GM18511 (cell line): ENCODE measurements around the gene CMKLR1.

Source experiments
- ATAC-seq: cut with Tn5 transposase; IDR thresholded peaks from one replicate; pipeline ENCODE4 v1.9.1; 2021; ENCODE audit warnings: mild to moderate bottlenecking, moderate library complexity; ENCODE audit not compliant: unreplicated experiment

CMKLR1 gene

DNA sequence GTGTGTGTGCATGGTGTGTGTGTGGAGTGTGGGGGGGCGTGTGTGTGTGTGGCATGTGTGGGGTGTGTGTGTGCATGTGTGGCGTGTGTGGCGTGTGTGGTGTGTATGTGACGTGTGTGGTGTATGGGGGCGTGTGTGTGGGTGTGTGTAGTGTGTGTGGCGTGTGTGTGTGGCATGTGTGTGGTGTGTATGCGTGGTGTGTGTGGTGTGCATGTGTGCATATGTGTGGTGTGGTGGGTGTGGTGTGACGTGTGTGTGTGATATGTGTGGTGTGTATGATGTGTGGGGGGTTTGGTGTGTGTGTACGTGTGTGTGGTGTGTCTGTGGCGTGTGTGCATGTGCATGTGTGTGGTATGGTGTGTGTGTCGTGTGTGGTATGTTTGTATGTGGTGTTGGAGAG, 24.1 kb upstream of the CMKLR1 start:
- ATAC-seq = no peak

DNA sequence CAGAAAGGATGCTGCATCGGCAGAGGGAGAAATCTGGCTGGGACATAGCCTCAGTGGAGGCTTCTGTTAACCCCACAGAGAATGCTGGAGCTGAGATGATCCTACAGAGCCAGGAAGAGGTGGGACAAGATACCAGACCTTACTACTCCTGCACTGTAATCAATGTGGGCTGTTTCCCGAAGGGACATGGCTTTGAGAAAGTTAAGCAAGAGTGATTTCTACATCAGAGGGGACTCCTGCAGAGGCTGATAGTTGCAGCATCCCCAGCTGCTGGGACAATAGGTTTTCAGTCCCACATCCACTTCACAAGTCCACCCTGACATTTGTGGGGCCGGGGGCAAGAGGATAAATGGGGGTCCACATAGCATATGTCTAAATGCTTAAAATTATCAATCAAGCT, 22.5 kb upstream of the CMKLR1 start:
- ATAC-seq = no peak

DNA sequence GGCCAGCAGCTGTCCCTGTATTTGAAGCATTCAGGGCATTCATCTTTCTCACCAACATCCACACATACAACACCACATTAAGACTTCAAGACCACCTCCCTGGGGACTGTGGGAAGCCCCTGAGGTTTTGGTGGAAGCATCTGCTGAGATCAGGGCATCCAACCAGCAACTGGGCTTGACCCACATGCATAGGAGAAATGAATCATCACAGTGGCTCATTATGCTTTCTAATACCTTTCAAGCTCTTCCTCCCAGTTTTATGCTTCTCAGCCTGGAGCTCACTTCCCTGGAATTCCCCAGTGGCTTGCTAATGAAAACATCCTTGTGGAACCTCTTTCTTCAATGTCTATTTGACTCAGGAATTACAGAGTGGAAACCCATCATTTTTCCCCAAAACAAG, 21.4 kb upstream of the CMKLR1 start:
- peak; percentile 72 for ATAC-seq

DNA sequence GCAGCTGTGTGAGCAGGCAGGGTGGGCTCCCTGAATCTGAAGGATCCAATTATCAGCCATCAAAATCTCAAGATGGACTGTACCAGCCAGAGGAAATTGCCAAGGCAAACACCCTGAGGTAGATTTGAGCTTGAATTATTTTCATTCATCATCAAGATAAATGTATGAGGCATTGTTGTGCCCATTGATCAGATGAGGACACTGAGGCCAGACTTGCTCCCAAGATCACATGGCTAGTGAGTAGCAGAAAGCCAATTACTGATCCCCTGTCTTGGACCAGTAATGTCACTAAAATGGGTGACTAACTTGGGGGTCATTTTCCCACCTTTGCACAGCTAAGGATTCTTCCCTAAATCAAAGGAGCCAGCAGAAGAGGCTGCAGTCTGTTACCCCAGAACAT, 20.9 kb upstream of the CMKLR1 start:
- ATAC-seq = no peak

DNA sequence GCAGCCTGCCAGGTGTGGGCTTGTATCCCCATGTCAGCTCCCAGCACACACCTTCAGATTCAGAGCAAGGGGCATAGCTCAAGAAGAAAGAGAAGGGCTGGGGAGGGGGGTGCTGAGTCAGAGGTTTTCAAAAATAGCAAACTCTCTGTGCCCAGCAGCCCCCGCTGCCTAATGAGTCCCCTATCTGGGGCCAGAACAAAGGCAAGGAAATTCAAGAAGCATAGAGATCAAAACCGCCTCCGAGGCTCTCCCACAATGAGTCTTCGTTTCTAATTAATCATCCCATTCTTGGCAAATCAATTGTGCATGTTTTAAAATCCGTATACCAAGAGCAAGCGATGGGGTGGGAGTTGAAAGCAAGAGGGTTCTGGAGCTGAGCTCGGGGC, 19.5 kb upstream of the CMKLR1 start:
- ATAC-seq = no peak

DNA sequence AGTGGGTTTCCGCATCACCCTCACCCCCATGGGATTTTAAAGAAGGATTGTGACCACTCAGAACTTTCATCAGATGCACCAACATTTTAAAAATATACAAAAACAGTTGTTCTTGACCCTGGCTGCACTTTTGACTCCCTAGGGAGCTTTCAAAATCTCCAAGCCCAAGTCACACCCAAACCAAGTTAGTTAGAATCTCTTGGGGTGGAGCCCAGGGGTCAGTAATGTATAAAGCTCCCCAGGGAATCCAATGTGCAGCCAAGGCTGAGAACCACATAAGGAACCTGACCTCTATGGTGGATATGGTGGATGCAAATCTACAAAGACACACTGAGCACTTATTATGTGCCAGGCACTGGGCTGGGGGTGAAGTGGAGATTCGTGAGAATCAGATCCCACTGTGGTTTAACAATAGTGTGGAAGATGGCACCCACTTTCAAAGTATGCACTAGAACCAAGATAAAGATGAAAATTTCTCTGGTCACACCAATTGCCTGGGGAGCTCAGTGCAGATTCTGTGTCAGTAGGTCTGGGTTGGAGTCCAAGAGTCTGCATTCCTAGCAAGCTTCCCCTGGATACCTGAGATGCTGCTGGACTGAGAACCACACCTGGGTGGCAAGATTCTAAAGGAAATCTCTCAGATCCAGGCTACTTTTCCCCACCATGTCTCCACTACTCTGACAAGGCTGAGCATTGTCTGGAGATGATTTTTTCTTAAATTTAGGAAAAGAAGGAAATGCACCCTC, 18.9 kb upstream of the CMKLR1 start:
- ATAC-seq = no peak

DNA sequence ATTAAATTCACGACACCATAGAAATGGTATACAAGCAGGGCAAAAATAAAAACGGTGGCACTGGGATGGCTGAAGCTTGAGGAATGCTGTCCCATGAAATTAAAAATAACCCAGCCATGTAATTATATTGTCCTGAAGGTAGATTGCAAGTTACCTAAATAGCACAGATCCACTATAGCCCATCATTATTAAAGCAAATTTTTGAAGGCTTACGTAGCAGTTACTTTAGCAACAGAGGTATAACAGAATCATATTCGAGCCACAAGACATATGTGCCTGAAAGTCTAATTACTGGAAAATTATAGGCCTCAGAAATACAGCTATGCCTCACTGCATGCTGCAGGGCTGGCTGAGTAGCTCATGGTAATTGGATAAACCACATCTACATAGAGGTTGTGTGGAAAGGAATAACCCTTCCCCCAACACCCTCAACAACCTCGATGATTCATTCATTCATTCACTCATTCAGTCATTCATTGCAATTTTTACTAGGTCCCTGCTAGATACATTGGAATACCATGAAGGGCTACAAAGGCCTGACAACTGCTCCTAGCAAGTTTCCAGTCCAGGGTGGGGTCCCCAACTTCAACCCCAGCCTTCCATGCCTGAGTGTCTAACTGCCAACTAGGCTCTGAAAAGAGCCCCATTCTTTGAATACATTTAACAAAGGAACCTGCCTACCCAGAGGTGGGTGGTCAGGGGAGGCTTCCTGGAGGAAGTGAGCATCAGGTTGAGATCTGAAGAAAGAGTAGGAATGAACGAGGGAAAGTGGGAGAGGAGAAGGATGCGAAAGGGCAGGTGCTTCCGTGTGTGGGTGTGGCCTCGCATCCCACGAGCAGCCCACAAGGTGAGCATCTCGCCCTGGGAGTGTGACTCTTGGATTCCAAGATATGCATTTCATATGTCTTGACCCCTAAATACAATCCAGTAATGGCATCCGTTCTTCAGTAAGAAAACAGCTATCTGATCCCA, 18.0 kb upstream of the CMKLR1 start:
- ATAC-seq = no peak

DNA sequence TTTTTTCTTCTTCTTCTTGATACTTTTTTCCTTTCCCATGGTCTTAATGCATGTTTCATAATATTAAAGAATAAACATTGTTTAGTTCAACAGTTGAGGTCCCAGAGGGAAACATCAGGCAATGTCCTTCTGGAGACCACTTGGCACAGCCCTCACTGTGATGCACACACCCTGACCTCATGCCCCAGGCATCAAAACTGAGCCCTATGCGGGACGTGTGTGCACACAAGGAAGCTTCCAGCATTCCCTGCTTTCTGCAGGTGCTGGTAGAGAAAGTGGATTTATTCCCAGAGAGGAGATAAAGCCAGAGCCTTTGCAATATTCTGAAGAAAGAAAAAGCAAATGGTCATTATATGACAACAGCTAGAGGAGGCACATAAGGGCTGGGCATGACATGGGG, 16.0 kb upstream of the CMKLR1 start:
- ATAC-seq = no peak

DNA sequence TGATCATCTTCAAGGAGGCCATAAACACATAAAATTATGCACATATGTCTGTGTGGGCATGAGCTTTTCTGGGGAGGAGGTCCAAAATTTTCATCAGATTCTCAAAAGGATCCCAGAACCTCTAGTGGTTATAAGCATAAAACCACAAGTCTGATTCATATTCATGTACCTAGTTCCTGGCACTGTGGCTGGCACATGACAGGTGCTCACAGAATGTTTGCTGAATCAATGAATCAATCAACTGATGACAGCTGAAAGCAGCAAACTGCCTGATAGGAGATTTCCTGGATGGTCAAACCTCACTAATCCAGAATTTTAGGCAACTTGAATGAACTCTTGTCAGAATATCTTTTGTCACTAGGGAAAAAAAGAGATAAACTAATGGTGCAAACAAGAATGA, 13.5 kb upstream of the CMKLR1 start:
- ATAC-seq = no peak

DNA sequence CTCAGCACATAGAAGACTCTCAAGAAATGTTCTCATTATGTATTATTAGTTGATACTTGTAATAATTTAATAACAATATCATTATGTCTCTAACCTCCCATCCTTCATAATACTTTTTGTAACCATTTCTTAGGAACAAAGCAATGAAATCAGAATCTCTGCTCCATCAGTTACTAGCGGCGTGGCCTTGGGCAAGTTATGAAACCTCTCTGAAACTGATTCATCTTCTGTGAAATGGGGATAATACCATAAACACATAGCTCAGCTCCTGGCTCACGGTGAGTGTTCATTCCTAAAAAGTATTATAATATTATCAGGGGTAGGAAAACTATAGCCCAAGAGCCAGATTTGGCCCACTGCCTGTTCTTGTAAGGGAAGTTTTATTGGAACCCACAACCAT, 11.4 kb upstream of the CMKLR1 start:
- ATAC-seq = no peak

DNA sequence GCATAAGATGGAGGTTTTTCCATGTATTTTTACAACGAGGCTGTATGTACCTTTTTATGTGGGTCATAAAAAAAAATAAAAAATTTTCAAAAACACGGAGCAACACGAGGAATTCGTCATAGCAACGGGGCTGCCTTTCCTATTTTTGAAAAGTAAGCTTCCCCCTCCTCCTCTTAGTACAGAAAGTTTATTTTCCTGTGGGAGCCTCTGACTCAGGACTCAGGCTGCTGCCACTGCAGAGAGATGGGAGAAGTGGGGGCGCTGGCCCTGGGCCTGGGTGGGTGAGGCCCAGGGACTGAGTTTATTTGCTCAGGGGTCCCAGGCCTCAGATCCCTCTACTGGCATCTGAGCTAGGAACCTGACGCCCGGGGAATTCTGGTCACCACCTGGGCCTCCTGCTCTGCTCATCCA, 10.2 kb upstream of the CMKLR1 start:
- ATAC-seq = no peak

DNA sequence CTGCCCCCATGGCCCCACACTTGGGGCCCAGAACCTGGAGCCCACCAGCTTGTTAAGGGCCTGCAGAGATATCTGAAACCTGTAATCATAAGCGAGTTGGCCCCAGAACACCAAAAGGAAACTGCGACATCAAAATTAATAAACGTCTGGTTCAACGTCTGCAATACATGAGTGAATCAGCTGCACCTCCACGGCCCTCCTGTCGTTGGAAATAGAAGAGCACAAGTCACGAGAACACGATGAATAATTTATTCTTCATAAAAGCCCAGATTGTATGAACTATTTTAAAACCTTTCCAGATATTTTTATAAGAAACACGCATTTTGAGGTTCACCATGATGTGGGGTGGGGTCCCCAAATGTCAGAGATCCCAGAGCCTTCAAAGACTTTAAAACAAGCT, 9.7 kb upstream of the CMKLR1 start:
- ATAC-seq = no peak

DNA sequence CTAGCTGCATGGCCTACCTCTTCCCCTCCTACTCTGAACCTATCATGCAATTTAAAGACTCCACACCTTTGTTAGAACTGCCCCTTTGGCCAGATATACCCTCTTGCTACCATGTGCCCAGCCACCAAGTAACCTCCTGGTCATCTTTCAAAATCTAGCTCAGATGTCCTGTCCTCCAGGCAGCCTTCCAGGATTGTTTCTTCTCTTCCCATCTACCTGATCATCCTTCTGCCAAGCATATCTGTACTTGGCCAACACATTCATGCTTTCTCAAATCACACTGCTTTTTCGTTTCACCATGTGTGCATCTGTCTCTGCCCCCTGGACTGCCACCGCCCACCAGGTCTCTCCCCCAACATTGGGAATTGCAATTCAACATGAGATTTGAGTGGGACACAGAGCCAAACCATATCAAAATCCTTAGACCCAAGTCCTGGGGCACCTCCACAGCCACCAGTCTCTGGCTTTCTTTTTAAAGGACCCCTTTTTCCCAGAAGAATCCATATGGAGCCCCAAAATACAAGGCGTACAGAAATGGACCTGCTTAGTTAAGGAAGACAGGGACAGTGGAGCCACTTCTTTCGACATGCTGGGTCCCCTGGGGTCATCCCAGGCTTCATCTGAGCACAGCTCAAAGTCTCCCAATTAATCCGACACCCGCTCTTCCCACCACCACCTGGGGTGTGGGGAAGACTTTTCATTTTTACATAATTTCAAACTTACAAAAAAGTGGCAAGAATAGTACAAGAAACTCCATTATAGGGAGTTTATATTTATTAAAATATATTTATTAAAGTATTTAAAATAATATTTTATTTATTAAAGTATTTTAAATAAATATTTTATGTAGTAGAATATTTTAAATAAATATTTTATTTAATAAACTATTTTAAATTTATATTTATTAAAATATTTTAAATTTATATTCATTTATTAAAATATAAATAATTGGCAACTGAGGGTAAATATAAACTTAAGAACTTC, 7.9 kb upstream of the CMKLR1 start:
- ATAC-seq = no peak

DNA sequence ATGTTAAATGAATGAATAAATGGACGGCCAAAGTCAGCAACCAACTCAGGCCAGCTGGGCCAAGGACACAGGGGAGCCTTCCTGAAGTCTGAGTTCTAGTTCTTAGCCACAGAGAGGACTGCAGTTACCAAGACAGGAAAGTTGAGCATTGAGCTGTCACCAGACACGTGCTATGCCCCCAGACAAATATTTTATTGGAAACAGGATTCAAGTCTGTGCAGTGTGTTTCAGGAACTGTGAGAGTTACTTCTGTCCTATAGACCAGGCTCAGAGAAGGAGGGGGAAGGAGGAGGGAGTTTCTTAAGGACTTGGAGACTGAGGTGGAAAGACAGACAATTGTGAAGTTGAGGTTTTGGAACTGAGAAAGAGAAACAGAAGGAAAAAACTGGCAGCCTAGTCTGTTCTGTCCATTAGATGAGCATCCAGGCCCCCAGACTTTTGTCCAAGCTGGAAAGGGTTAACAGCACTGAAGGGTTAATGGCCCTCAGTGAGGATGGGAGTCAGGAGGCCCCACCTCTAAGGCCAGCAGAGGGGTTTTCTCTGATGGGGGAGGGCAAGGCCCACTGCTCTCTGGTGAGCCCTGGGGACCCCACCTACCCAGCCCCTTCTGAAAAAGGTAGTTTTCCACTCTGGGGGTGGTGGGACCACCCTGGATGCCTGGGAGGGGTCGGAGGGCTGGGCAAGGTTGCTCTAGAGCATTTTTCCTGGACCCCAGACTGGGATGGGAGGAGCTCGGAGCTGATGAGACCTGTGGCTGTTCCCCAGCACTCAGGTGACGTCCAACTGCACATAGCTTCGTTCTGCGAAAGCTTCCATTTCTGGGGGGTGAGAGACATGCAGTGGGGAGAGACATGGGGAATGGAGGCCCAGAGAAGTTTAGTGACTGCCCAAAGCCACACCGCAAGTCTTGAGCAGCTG, 6.9 kb upstream of the CMKLR1 start:
- no peak for ATAC-seq

DNA sequence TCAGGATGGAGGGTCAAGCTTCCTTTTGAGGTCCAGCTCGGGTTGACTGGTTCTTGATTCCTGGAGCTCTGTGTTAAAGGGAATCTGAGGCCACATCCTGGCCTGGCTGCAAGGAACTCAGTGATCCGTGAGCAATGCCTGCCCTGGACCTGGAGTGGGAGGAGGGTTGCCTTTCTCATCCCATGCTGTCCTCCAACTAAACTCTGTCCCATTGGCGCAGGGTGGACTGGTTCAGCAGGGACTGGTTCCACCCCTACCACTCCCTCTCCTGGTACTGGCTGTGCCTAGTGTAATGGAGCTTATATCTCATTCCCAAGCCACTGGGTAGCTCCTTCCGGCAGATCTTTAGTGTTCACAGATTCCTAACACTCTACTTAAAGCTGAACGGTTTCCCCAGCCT, 3.9 kb upstream of the CMKLR1 start:
- no peak for ATAC-seq

DNA sequence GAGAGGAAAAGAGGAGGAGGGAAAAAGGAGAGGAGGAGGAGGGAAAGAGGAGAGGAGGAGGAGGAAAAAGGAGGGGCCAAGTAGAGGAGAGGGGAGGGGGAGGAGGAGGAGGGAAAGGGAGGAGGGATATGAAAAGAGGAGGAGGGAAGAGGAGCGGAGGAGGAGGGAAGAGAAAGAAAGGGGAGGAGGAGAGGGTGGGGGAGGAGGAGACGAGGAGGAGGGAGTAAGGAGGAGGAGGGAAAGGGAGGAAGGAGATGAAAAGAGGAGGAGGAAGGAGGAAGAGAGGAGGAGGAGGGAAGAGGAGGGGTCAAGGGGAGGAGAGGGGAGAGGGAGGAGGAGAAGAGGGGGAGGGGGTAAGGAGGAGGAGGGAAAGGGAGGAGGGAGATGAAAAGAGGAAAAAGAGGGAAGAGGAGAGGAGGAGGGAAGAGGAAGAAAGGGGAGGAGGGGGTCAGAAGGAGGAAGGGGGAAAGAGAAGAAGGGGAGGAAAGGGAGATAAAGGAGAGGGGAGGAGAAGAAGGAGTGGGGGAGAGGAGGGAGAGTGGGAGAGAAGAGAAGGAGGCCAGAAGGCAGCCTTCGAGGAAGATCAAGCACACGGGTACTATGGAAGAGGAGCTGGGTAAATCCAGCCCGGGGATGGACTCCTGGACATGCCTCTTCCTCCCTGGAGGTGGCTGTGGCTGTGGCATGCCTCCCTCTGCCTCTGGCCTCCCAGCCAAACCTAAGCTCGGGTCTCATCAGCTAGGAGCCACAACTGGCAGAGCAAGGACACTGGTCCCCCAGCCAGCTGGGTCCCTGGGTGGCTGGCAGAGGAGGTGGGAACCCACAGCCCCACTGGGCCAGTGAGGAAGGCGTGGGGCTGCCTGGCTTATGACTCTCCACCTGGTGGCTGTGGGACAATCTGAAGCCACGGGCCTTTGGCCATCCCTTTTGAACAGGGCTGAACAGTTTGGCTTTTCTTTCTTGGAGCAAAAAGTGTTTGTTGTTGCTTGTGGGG, 3.0 kb upstream of the CMKLR1 start:
- ATAC-seq = no peak

DNA sequence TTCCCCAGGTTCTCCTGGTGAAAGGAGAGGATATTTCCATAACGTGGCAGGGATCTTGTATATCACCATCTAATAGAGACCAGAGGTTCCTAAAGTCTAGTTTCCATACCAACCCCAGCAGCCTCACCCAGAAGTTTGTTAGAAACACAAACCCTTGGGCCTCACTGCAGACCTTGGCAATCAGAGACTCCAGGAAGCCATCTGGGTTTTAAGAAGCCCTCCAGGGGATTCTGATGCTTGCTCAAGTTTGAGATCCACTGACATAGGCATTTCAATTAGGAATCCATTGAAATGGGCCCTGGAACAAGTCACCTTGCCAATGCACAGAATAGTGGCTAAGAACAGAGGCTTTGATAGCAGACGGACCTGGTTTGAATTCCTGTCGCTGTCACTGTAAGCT, 2.2 kb upstream of the CMKLR1 start:
- ATAC-seq = no peak

DNA sequence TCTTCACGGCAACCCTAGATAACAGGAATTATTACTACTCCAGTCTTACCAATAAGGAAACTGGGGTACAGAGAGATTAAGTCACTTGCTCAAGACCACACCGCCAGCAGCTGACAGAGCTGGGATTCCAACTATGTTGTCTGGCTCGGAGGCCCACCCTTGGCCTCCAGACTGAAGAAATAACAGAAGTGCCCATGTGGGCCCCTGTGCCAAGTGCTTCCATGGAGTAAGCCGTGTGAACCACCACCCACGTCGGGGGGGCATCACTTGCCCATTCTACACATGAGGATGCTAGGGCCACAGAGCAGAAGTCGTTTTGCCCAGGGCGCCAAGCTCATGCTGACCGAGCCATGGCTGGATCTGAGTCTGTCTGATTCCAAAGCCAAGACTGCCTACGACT, 926 bp upstream of the CMKLR1 start:
- no peak for ATAC-seq
